SJCRH30 (cell line): ENCODE results near the gene KCNMB2. TPM values are rescaled to one million over a fixed set of nuclear protein-coding genes. Genes with fewer than 3 reads are reported as not detected.

Experiments
- DNase-seq, 2 experiments: peaks; one replicate each; pipeline ENCODE4 v3.0.0-alpha.2; 2015 to 2020
- H3K27ac ChIP-seq: fragments of 250-450 bp; sonication (Bioruptor Pico); 2 replicates; pipeline ENCODE4 v1.5.1; 2020; ENCODE audit warnings: mild to moderate bottlenecking, moderate library complexity
- H3K27me3 ChIP-seq: fragments of 250-450 bp; sonication (Bioruptor Pico); 2 replicates; pipeline ENCODE4 v1.5.1; 2020; ENCODE audit warnings: mild to moderate bottlenecking, moderate library complexity
- H3K36me3 ChIP-seq: fragments of 250-450 bp; sonication (Bioruptor Pico); 2 replicates; pipeline ENCODE4 v1.5.1; 2020; ENCODE audit warnings: mild to moderate bottlenecking, moderate library complexity
- H3K4me1 ChIP-seq: fragments of 250-450 bp; sonication (Bioruptor Pico); 2 replicates; pipeline ENCODE4 v1.5.1; 2020; ENCODE audit warnings: mild to moderate bottlenecking, moderate library complexity
- H3K4me3 ChIP-seq: fragments of 250-450 bp; sonication (Bioruptor Pico); 2 replicates; pipeline ENCODE4 v1.5.1; 2020; ENCODE audit warnings: mild to moderate bottlenecking, moderate library complexity
- H3K9me3 ChIP-seq: fragments of 250-450 bp; sonication (Bioruptor Pico); replicated peaks from 2 replicates; pipeline ENCODE4 v1.5.1; 2020; ENCODE audit warnings: mild to moderate bottlenecking, moderate library complexity
- total RNA-seq: library from RNA; depleted of rRNA; stranded (reverse); fragments of >200 nt; shearing (Covaris generic); gene quantifications from 2 replicates; pipeline ENCODE4 v1.2.3, GENCODE V29; 2014; rRNA removed

Gene KCNMB2
- not detected in 2 replicates for total RNA-seq

DNA sequence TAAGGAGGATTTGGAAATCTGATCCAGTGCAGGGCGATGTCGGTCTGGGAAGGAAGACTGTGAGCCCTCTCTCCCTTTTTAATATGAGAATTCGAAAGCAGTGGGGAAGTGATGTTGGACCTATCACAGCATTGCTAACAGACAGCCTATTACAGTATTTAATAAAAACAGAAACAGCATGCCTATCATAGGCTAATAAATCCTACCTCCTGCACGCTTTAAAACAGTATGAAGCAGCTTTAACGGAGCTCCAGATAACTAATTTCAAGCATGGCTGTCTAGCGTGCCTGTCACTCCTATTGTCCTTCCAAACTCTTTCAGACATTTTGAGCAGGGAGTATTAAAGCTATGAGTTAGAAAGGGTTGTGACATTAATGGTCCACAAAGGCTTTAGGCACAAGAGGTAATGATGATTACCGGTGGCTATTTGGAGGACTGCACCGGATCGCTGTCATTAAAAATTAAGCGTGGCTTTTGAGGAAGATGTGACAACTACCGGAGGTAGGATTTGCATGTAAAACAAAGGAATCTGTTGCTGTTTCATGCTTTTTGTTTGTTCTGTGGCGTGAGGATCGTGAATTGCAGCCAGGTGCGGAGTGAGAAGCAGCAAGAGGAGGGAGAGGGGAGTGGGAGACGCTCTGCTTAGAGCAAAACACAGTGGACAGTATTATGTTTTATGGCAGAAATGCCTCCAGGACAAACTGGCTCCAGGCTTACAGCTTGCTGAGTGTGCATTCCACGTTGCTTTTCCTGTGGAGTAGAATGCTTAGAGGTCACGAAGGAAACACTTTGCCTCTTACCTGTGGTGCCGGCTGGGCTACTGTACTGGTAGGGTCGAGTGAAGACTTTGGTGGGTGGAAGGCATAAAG, at the start of gene KCNMB2:
Gene KCNMB2, plus strand, starts transcription at position 226 of the 869 bp plus-strand sequence.
- Histone ChIP-seq H3K27ac (no peak within 1 kb of the TSS), H3K36me3 (no peaks in the 10 kb centered on the region), H3K27me3 (no peaks in the 10 kb centered on the region), H3K9me3 (no peaks in the 10 kb centered on the region), H3K4me3 (no peak within 1 kb of the TSS; the same call in 1 of the 2 replicates), H3K4me1 (no peaks in the 10 kb centered on the region)
- DNase-seq, result no peak

DNA sequence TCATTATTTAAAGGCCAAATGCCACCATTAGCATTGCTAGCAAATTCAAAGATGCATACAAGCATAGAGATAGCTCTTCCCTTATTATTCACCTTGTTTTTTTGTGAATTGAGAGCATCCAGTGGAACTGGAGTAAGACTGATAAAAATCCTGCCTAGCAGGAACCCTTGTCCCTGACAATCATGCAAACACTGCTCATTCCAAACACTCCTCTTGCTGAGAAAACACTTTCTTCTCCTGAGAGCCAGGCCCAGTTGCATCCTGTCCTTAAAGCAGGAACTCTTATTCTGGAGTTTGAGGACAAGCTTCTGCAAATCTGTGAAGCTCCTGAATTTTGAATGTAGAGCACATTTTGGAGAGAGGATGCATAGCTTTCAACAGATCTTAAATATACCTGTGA, 49.3 kb upstream of the KCNMB2 start:
- Histone ChIP-seq H3K4me3 (no peak overlapping the region), H3K36me3 (no peaks in the 10 kb centered on the region), H3K4me1 (no peaks in the 10 kb centered on the region), H3K27me3 (no peaks in the 10 kb centered on the region), H3K9me3 (no peaks in the 10 kb centered on the region), H3K27ac (no peak overlapping the region)
- DNase-seq, result no peak

DNA sequence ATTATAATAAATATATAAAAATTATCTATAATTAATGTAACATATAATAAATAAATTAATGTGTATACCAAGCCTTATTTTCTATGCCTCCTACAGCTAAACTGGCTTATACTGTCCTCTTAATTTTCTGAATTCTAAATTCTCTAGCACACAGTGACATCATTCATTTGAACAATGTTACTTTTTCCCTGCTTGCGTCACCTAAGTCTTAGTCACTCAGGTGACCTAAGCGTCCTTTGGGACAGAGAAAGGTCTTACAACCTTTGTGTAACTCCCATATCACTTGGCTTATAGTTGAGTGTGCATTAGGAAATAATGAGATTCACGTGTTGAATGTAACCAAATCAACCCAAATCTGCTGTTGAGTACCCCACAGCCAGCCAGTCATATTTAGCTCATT, 48.5 kb upstream of the KCNMB2 start:
- Histone ChIP-seq H3K27me3 (no peaks in the 10 kb centered on the region), H3K36me3 (no peaks in the 10 kb centered on the region), H3K4me1 (no peaks in the 10 kb centered on the region), H3K4me3 (no peak overlapping the region), H3K9me3 (no peaks in the 10 kb centered on the region), H3K27ac (no peak overlapping the region)
- DNase-seq, result no peak

DNA sequence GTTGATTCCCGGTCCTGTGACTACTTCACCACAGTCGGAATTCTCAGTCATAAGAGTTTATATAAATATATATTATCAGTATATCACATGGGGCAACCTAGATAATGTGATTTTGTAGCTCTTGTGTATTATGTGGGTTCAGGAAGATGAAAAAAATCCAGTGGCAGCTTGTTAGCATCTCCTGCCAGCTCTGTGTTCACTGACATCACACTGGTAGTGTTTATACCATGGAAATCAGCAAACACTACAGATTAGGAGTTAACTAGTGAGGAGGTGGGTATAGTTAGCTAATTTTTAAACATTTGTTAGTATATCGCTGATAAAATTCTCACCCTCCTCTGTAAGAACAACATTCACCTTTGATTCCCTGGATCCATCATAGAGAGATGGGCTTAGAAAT, 44.5 kb upstream of the KCNMB2 start:
- Histone ChIP-seq H3K27ac (no peak overlapping the region), H3K36me3 (no peaks in the 10 kb centered on the region), H3K4me3 (no peak overlapping the region), H3K9me3 (no peaks in the 10 kb centered on the region), H3K27me3 (no peaks in the 10 kb centered on the region), H3K4me1 (no peaks in the 10 kb centered on the region)
- DNase-seq, result no peak

DNA sequence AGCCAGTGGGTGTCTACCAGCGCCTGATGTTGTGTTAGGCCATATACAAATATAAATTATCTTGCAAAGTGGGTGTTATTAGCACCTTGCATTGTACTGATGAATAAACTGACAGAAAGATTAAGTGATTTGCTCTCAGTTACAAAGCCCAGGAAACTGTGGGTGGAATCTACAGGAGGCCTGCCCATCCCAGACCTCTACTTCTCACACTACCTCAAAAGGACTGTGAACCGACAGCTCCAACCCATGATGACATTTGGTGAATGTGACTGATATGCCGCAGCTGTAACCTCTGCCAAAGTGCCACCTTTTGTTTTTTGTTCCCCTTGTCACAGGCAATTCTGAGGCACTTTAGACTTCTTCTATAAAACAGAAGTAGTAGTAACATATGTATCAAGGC, 43.7 kb upstream of the KCNMB2 start:
- Histone ChIP-seq H3K36me3 (no peaks in the 10 kb centered on the region), H3K4me3 (no peak overlapping the region), H3K27ac (no peak overlapping the region), H3K4me1 (no peaks in the 10 kb centered on the region), H3K27me3 (no peaks in the 10 kb centered on the region), H3K9me3 (no peaks in the 10 kb centered on the region)
- no peak for DNase-seq

DNA sequence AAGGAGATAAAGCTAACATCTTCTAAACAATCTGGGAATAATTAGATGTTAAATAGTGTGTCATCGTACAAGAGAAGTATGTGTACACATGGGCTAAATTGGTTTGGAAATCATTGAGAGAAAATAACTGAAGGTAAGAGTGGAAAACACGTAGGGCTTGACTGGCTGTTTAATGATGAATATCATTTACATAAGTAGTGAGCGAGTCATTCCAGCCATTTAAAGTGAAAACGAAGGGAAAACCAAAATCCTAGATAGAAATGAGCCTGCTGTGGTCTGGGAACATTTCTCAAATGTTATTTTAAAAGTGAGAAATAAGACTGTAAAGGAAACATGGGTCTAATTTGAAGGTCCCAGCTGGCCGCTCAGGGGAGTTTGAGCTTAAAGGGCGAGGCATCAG, 41.9 kb upstream of the KCNMB2 start:
- Histone ChIP-seq H3K27me3 (no peaks in the 10 kb centered on the region), H3K36me3 (no peaks in the 10 kb centered on the region), H3K9me3 (no peaks in the 10 kb centered on the region), H3K27ac (no peak overlapping the region), H3K4me3 (no peak overlapping the region), H3K4me1 (no peaks in the 10 kb centered on the region)
- DNase-seq, result no peak

DNA sequence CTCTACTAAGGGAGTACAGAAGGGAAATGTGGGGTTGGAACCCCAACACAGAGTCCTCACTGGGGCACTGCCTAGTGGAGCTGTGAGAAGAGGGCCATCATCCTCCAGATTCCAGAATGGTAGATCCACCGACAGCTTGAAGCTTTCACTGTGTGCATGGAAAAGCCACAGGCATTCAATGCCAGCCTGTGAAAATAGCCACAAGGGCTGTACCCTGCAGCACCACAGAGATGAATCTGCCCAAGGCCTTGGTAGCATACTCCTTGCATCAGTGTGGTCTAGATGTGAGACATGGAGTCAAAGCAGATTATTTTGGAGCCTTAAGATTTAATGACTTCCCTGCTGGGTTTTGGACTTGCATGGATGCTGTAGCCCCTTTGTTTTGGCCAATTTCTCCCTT, 39.3 kb upstream of the KCNMB2 start:
- DNase-seq, result no peak

DNA sequence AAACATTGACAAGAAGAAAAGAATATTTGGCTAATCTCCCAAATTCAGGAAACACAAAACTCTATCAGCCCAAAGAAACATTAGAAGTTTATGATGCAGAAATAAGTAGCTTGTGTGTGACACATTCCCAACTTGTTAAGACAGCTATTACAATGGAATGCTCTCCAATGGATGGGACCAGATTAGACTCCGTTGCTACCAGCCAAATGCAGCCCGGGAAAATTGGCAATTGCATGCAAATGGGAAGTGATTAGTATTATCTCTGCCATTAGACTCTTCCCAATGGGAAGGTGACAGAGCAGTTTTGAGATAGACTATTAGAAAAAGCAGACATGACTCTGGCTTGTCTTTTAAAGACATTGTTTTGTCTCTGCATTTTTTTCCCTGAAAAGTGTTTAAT, 37.4 kb upstream of the KCNMB2 start:
- Histone ChIP-seq H3K27ac (no peak overlapping the region), H3K9me3 (no peaks in the 10 kb centered on the region), H3K4me1 (no peaks in the 10 kb centered on the region), H3K27me3 (no peaks in the 10 kb centered on the region), H3K4me3 (no peak overlapping the region), H3K36me3 (no peaks in the 10 kb centered on the region)
- no peak for DNase-seq

More for the DNA sequence above, 39.3 kb upstream of the KCNMB2 start:
- no peak overlapping the region for H3K4me3 ChIP-seq
- H3K27ac ChIP-seq, result no peak overlapping the region
- H3K9me3 ChIP-seq, result no peaks in the 10 kb centered on the region
- H3K4me1 ChIP-seq, result no peaks in the 10 kb centered on the region
- no peaks in the 10 kb centered on the region for H3K27me3 ChIP-seq
- H3K36me3 ChIP-seq, result no peaks in the 10 kb centered on the region

DNA sequence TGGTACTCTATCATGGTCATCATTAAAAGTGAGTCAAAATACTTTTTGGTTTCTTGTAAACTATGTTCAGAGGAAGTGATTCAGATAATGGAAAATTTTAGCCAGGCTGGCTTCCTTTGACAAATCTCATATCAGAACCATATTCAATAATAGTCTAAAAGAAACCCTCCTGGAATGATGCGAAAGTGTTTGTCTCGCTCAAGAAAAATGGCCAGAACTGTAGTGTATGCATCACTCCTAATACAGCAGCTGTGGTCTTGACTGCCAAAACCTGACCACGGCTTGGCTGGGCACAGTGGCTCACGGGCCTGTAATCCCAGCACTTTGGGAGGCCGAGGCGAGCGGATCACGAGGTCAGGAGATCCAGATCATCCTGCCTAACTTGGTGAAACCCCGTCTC, 35.6 kb upstream of the KCNMB2 start:
- Histone ChIP-seq H3K27ac (no peak overlapping the region), H3K27me3 (no peaks in the 10 kb centered on the region), H3K4me1 (no peaks in the 10 kb centered on the region), H3K9me3 (no peaks in the 10 kb centered on the region), H3K36me3 (no peaks in the 10 kb centered on the region), H3K4me3 (no peak overlapping the region)
- no peak for DNase-seq

DNA sequence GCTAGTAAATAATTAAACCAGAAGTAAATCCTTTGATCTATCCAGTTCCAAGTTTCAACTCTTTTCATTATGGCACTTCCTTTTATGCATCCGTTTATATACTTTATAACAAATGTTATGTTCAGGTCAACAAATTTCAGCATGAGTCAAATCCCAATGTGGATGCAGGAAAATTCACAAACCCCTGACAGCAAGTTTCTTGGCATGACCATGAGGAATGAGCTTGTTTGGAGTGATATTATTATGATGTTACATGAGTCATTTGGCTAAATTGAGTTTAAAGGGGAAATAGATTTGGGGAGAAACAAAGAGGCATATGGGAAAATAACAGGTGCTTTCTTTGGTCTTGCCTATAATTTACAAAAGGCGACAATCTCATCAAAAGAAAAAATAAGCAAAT, 32.1 kb upstream of the KCNMB2 start:
- Histone ChIP-seq H3K9me3 (no peaks in the 10 kb centered on the region), H3K4me1 (no peaks in the 10 kb centered on the region), H3K27me3 (no peaks in the 10 kb centered on the region), H3K36me3 (no peaks in the 10 kb centered on the region), H3K27ac (no peak overlapping the region), H3K4me3 (no peak overlapping the region)
- no peak for DNase-seq

DNA sequence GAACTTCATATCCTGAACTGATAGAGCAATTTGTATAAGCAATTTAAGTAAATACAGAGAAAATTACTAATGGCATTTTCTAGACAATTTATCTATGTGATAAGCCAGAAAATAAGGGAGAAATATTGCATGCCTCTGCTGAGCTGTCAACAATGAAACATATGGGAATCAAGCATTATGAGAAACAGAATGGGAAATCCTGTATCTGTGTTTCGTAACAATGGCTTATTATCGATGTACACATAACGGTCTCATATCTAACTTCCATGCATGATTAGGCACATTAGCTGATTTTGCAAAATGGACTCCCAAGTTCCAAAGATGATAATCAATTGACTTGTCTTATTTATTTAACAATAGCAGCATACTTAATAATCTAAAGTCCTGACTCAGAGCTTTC, 30.4 kb upstream of the KCNMB2 start:
- DNase-seq, result no peak
- Histone ChIP-seq H3K27ac (no peak overlapping the region), H3K27me3 (no peaks in the 10 kb centered on the region), H3K9me3 (no peaks in the 10 kb centered on the region), H3K36me3 (no peaks in the 10 kb centered on the region), H3K4me1 (no peaks in the 10 kb centered on the region), H3K4me3 (no peak overlapping the region)

DNA sequence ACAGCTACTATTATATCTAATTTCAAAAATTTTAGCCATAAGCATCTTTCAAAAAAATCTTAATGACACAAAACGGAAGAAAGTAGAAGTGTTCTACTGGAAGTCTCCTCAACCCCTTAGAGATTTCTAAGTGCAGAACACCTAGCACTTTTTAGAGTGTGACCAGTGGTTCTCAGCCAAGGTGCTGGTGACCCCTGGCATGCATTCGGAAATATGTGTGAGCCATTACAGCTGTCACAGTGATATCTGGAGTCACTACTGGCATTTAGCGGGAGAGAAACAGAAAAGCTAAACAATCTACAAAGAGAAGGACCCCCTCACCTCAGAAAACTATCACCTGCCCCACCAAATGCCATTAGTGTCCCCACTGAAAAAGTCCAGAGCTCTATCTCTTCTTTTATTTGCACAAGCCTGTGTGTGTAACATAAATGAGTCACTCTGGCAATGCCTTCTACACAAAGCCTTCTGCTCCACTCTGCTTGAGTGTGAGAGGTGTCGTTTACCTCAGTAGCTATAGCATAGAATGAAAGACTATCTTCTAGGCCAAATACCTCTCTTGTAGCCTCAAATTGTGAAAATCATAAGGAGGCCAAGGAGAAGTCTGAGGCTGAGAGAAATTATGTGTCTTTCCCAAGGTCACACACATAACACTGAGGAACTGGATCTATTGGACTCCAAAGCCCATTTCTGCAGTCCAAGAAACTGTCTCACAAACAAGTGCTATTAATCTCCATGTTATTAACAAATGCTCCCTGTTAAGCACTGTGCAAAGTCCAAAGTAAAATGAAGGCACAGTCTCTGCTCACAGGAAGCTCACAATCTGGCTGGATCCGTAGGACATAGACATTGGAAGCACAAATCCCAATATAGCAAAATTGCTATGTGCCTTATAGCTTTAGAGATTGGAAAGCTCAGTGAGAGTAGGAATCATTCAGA, 28.5 kb upstream of the KCNMB2 start:
- no peaks in the 10 kb centered on the region for H3K9me3 ChIP-seq
- no peak overlapping the region for H3K27ac ChIP-seq
- DNase-seq, result no peak
- H3K4me1 ChIP-seq, result no peaks in the 10 kb centered on the region
- no peaks in the 10 kb centered on the region for H3K27me3 ChIP-seq
- H3K36me3 ChIP-seq, result no peaks in the 10 kb centered on the region
- no peak overlapping the region for H3K4me3 ChIP-seq

DNA sequence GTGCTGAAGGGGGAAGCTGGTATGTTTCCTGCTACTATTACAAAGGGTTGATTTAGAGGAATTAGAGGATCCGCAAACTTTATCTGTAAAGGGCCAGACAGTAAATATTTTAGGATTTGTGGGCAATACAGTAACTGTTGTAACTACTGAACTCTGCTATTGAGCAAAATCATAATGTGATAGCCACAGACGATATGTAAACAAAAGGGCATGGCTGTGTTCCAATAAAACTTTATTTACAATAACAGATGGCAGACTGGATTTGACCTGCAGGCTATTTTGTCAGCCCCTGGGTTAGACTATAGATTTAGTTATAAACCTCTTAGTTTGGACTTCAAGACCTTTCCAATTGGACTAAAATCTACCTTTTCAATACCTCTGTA, 27.8 kb upstream of the KCNMB2 start:
- no peak overlapping the region for H3K27ac ChIP-seq
- no peaks in the 10 kb centered on the region for H3K36me3 ChIP-seq
- H3K27me3 ChIP-seq, result no peaks in the 10 kb centered on the region
- no peak for DNase-seq
- no peak overlapping the region for H3K4me3 ChIP-seq
- H3K9me3 ChIP-seq, result no peaks in the 10 kb centered on the region
- no peaks in the 10 kb centered on the region for H3K4me1 ChIP-seq

DNA sequence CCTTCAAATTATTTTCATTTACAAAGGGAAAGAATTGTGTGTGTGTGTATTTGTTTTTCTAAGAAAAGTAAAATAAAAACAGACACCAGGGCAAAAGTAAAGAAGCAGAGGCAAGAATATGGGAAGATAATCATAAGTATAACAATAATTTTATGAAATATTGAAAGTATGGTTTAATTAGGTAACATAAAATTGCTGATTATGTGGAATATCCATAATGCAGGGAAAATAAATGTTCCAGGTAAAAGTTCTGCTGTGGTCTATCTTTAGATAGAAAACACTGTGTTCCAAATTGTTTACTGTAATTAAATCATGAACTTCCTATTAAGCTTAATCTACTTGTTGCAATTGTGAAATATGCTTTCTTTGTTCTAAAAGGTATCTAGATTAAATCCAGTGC, 25.7 kb upstream of the KCNMB2 start:
- no peak for DNase-seq
- 0 out of 2 replicates have a peak, but pooled peaks cover 4% of the 10 kb centered on the region for H3K4me1 ChIP-seq
- no peaks in the 10 kb centered on the region for H3K36me3 ChIP-seq
- H3K27me3 ChIP-seq, result no peaks in the 10 kb centered on the region
- H3K27ac ChIP-seq, result no peak overlapping the region
- H3K9me3 ChIP-seq, result no peaks in the 10 kb centered on the region
- H3K4me3 ChIP-seq, result no peak overlapping the region

DNA sequence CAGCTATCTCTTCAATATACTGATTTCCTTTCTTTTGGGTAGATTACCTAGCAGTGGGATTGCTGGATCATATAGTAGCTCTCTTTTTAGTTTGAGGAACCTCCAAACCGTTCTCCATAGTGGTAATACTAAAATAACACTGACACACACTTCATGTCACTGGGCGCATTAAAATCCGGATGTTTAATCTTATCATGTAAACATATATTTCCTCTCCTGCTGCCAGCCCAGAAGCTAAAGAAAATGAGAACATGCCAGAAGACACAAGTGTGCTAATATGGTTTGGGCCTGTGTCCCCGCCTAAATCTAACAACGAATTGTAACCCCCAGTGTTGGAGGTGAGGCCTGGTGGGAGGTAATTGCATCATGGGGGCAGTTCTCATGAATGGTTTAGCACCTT, 23.6 kb upstream of the KCNMB2 start:
- H3K27me3 ChIP-seq, result no peaks in the 10 kb centered on the region
- H3K9me3 ChIP-seq, result no peaks in the 10 kb centered on the region
- 0 out of 2 replicates have a peak, but pooled peaks cover 4% of the 10 kb centered on the region for H3K4me1 ChIP-seq
- no peak overlapping the region for H3K4me3 ChIP-seq
- no peak overlapping the region for H3K27ac ChIP-seq
- DNase-seq, result no peak
- no peaks in the 10 kb centered on the region for H3K36me3 ChIP-seq
